ENCODE data around the gene ZNF567. TPM values are rescaled to one million over a fixed set of nuclear protein-coding genes. Genes with fewer than 3 reads are reported as not detected.
"Not testable (repeated sequence)": the region's sequence is repeated elsewhere in the genome, so short reads cannot be mapped to it uniquely, and the experiment has no call there.

The ZNF567 gene
- total RNA-seq, 1 donor from 2014 or later: 4.9 TPM

DNA sequence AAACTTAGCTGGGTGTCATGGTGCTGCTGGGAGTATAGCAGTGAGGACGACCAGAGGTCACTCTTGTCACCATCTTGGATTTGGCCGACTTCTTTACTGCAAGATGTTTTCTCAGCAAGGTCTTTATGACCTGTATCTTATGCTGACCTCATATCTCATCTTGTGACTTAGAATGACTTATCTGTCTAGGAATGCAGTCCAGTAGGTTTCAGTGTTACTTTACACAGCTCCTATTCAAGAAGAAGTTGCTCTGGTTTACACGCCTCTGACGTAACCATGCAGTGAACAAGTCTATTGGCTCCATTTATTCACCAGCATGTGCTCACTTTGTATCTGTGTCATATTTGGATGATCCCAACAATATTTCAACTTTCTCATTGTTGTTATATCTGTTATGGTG, 58.5 kb downstream of the ZNF567 start:
- H3K36me3 Mint-ChIP-seq (ENCODE audit: low read depth): peaks cover 73% of the 10 kb centered on the region
- no peaks in the 10 kb centered on the region for H3K27me3 Mint-ChIP-seq (ENCODE audit: low read depth)
- H3K4me3 Mint-ChIP-seq (ENCODE audit: unreplicated experiment): no peak overlapping the region
- no peak for DNase-seq (ENCODE audit: low spot score)
- H3K9me3 Mint-ChIP-seq (ENCODE audit: low read depth): peaks cover 76% of the 10 kb centered on the region
- TF ChIP-seq, protein P1, sequence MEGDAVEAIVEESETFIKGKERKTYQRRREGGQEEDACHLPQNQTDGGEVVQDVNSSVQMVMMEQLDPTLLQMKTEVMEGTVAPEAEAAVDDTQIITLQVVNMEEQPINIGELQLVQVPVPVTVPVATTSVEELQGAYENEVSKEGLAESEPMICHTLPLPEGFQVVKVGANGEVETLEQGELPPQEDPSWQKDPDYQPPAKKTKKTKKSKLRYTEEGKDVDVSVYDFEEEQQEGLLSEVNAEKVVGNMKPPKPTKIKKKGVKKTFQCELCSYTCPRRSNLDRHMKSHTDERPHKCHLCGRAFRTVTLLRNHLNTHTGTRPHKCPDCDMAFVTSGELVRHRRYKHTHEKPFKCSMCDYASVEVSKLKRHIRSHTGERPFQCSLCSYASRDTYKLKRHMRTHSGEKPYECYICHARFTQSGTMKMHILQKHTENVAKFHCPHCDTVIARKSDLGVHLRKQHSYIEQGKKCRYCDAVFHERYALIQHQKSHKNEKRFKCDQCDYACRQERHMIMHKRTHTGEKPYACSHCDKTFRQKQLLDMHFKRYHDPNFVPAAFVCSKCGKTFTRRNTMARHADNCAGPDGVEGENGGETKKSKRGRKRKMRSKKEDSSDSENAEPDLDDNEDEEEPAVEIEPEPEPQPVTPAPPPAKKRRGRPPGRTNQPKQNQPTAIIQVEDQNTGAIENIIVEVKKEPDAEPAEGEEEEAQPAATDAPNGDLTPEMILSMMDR (IDR thresholded peaks at IDR 0.05): no peak
- no peaks in the 10 kb centered on the region for H3K4me1 Mint-ChIP-seq (ENCODE audit: low read depth)
- H3K27ac Mint-ChIP-seq (ENCODE audit: unreplicated experiment): no peak overlapping the region

DNA sequence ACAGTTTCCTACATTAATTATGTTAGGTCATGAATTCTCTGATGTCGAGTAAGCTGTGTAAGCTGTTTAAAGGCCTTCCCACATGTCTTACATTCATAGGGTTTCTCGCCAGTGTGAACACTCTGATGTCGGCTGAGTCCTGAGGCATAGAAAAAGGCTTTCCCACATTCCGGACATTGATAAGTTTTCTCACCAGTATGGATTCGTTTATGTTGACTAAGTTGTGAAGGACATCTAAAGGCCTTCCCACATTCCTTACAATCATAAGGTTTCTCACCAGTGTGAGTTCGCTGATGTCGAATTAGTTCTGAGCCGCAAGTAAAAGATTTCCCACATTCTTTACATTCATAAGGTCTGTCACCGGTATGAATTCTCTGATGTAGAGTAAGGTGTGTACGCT, 60.3 kb downstream of the ZNF567 start:
- no peak for DNase-seq (ENCODE audit: low spot score)
- H3K9me3 Mint-ChIP-seq (ENCODE audit: low read depth): peaks cover 76% of the 10 kb centered on the region
- no peaks in the 10 kb centered on the region for H3K4me1 Mint-ChIP-seq (ENCODE audit: low read depth)
- TF ChIP-seq, protein P1 (IDR thresholded peaks at IDR 0.05): no peak
- H3K27me3 Mint-ChIP-seq (ENCODE audit: low read depth): no peaks in the 10 kb centered on the region
- H3K36me3 Mint-ChIP-seq (ENCODE audit: low read depth): peaks cover 82% of the 10 kb centered on the region
- H3K4me3 Mint-ChIP-seq (ENCODE audit: unreplicated experiment): no peak overlapping the region
- no peak overlapping the region for H3K27ac Mint-ChIP-seq (ENCODE audit: unreplicated experiment)

DNA sequence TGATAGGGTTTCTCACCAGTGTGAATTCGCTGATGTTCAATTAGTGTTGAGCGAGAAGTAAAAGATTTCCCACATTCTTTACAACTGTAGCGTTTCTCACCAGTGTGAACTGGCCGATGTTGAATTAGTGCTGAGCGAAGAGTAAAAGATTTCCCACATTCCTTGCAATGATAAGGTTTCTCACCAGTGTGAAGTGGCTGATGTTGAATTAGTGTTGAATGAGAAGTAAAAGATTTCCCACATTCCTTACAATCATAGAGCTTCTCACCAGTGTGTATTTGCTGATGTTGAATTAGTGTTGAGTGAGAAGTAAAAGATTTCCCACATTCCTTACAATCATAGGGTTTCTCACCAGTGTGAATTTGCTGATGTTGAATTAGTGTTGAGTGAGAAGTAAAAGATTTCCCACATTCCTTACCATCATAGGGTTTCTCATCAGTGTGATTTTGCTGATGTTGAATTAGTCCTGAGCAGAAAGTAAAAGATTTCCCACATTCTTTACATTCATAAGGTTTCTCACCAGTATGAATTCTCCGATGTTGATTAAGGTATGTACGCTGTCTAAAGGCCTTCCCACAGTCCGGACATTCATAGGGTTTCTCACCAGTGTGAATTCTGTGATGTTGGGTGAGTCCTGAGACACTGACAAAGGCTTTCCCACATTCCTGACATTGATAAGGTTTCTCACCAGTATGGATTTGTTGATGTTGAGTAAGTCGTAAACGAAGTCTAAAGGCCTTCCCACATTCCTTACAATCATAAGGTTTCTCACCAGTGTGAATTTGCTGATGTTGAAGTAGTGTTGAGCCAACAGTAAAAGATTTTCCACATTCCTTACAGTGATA, 61.2 kb downstream of the ZNF567 start:
- TF ChIP-seq, protein P1 (IDR thresholded peaks at IDR 0.05): no peak
- no peak for DNase-seq (ENCODE audit: low spot score)
- Mint-ChIP-seq H3K36me3 (ENCODE audit: low read depth) (peaks cover 83% of the 10 kb centered on the region), H3K27me3 (ENCODE audit: low read depth) (no peaks in the 10 kb centered on the region), H3K4me1 (ENCODE audit: low read depth) (no peaks in the 10 kb centered on the region), H3K4me3 (ENCODE audit: unreplicated experiment) (no peak overlapping the region), H3K9me3 (ENCODE audit: low read depth) (peaks cover 75% of the 10 kb centered on the region), H3K27ac (ENCODE audit: unreplicated experiment) (no peak overlapping the region)

DNA sequence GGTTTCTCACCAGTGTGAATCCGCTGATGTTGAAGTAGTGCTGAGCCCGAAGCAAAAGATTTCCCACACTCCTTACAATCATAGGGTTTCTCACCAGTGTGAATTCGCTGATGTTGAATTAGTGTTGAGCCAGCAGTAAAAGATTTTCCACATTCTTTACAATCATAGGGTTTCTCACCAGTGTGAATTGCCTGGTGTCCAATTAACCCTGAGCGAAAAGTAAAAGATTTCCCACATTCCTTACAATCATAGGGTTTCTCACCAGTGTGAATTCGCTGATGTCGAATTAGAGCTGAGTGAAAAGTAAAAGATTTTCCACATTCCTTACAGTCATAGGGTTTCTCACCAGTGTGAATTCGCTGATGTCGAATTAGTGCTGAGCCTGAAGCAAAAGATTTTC, 62.2 kb downstream of the ZNF567 start:
- H3K27ac Mint-ChIP-seq (ENCODE audit: unreplicated experiment); H3K4me1 Mint-ChIP-seq (ENCODE audit: low read depth); H3K27me3 Mint-ChIP-seq (ENCODE audit: low read depth); DNase-seq (ENCODE audit: low spot score); H3K4me3 Mint-ChIP-seq (ENCODE audit: unreplicated experiment): not testable (repeated sequence)
- H3K9me3 Mint-ChIP-seq (ENCODE audit: low read depth): peaks cover 79% of the 10 kb centered on the region
- H3K36me3 Mint-ChIP-seq (ENCODE audit: low read depth): peaks cover 85% of the 10 kb centered on the region

DNA sequence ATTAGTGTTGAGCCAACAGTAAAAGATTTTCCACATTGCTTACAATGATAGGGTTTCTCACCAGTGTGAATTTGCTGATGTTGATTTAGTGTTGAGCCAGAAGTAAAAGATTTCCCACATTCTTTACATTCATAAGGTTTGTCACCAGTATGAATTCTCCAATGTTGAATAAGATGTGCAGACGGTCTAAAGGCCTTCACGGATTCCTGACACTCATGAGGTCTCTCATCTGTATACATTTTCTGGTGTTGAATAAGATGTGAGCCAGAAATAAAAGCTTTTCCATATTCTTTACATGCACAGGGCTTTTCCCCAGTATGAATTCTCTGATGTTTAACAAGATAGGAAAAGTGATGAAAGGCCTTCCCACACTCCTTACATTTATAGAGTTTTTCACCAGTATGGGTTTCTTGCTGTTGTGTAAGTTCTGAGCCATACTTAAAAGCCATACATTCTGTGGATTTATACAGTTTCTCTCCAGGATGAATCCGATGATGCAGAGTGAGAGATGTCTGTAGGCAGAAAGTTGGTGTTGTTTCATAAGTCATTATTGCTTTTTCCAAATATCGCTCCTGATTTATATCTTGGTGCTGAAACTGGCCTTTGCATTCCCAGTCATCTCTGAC, 62.8 kb downstream of the ZNF567 start:
- H3K9me3 Mint-ChIP-seq (ENCODE audit: low read depth): peaks cover 79% of the 10 kb centered on the region

More for the DNA sequence above, 62.8 kb downstream of the ZNF567 start:
- TF ChIP-seq, protein P1 (IDR thresholded peaks at IDR 0.05): no peak
- Mint-ChIP-seq H3K36me3 (ENCODE audit: low read depth) (peaks cover 85% of the 10 kb centered on the region), H3K27ac (ENCODE audit: unreplicated experiment) (no peak overlapping the region), H3K4me1 (ENCODE audit: low read depth) (no peaks in the 10 kb centered on the region), H3K4me3 (ENCODE audit: unreplicated experiment) (no peak overlapping the region), H3K27me3 (ENCODE audit: low read depth) (no peaks in the 10 kb centered on the region)
- DNase-seq (ENCODE audit: low spot score): no peak

Other genes starting within 250 kb of the ZNF567 start
- gene ZNF566, start 198.1 kb upstream of the ZNF567 start, total RNA-seq: 12.1 to 14.6 TPM (median 13.8 TPM) in 3 replicates
- gene ZNF260, start 159.3 kb upstream of the ZNF567 start, total RNA-seq: 14.0 to 16.6 TPM (median 15.5 TPM) in 3 replicates
- 13.7 to 18.6 TPM (median 14.1 TPM) in 3 replicates for gene ZNF529, start 114.3 kb upstream of the ZNF567 start, total RNA-seq
- gene ZNF382, start 82.3 kb upstream of the ZNF567 start, total RNA-seq: 10.7 to 17.3 TPM (median 12.5 TPM) in 3 replicates
- 8.0 to 10.2 TPM (median 8.9 TPM) in 3 replicates for gene ZNF461, start 20.8 kb upstream of the ZNF567 start, total RNA-seq
- 2.5 to 7.5 TPM (median 4.0 TPM) in 3 replicates for gene ZNF850, start 85.2 kb downstream of the ZNF567 start, total RNA-seq
- gene ZNF790, start 150.8 kb downstream of the ZNF567 start, total RNA-seq: 8.1 to 10.2 TPM (median 8.1 TPM) in 3 replicates
- gene ZNF345, start 163.3 kb downstream of the ZNF567 start, total RNA-seq: 3.3 to 6.6 TPM (median 4.7 TPM) in 3 replicates
- gene ZNF829, start 228.7 kb downstream of the ZNF567 start, total RNA-seq: 2.0 to 4.1 TPM (median 2.1 TPM) in 3 replicates
- 6.9 to 11.4 TPM (median 7.6 TPM) in 3 replicates for gene ZNF568, start 228.7 kb downstream of the ZNF567 start, total RNA-seq

All from chondrocyte (in vitro differentiated cells).